Measurements from ENCODE around the gene SAMD4A. TPM values are rescaled to one million over a fixed set of nuclear protein-coding genes. Genes with fewer than 3 reads are reported as not detected.

SAMD4A gene
- total RNA-seq, 1 experiment from 2014 or later = 9.6 TPM

DNA sequence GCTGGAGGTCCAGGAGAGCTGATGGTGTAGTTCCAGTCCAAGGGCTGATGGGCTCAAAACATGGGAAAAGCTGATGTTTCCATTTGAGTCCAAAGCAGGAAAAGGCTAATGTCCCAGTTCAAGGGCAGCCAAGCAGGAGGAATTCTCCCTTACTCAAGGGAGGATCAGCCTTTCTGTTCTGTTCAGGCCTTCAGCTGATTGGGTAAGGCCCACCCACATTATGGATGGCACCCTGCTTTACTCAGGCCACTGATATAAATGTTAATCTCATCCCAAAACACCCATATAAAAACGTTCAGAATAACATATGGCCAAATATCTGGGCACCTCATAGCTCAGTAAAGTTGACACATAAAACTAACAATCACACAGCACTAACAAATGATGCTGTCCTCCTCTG is 64.1 kb downstream of the SAMD4A start:
- H2AK5ac ChIP-seq (ENCODE audit: insufficient read length, low read length) = no peak overlapping the region
- no peaks in the 10 kb centered on the region; a peak in 1 of 7 replicates for H3K36me3 Mint-ChIP-seq (ENCODE audit: insufficient read depth in 1 of 3, low read depth in 3 of 3)
- peaks cover 13 to 15% of the 10 kb centered on the region in 2 experiments for H3K4me1 Mint-ChIP-seq
- H3K9ac ChIP-seq (ENCODE audit: extremely low read depth, insufficient read length, low read length) = no peak overlapping the region
- H3K27ac Mint-ChIP-seq = no peak overlapping the region
- H3K4me1 ChIP-seq (ENCODE audit: insufficient read depth, low read length) = peaks cover 5% of the 10 kb centered on the region; the same call in 1 of the 2 replicates
- no peak overlapping the region for H2BK12ac ChIP-seq (ENCODE audit: insufficient read length, low read depth, low read length)
- no peak overlapping the region for H3K4me2 ChIP-seq (ENCODE audit: insufficient read depth, insufficient read length, low read length)
- no peak overlapping the region for H3K18ac ChIP-seq (ENCODE audit: insufficient read length, low read depth, low read length)
- no peak overlapping the region for H2AFZ ChIP-seq (ENCODE audit: low read length)
- no peaks in the 10 kb centered on the region for H3K79me1 ChIP-seq (ENCODE audit: insufficient read depth, low read depth, low read length, poor library complexity, severe bottlenecking)
- H3K23me2 ChIP-seq (ENCODE audit: insufficient read length, low read depth, low read length, poor library complexity, severe bottlenecking) = no peaks in the 10 kb centered on the region
- H2BK20ac ChIP-seq (ENCODE audit: low read depth, low read length, poor library complexity, severe bottlenecking) = no peak overlapping the region
- no peak overlapping the region for H4K91ac ChIP-seq (ENCODE audit: insufficient read length, low read depth, low read length)
- no peak overlapping the region for H2BK5ac ChIP-seq (ENCODE audit: insufficient read length, low read length)
- H4K8ac ChIP-seq (replicated peaks; ENCODE audit: insufficient read length, low read depth, low read length) = no peak overlapping the region
- H3K9me3 ChIP-seq (ENCODE audit: control insufficient read depth, low read depth, low read length) = no peaks in the 10 kb centered on the region
- H3T11ph ChIP-seq (ENCODE audit: low read length) = no peak overlapping the region
- no peak overlapping the region for H3K4ac ChIP-seq (ENCODE audit: low read depth, low read length)
- H4K5ac ChIP-seq (ENCODE audit: insufficient read length, low read depth, low read length) = no peak overlapping the region
- peaks cover 0 to 3% of the 10 kb centered on the region in 2 experiments; a peak in 2 of 5 replicates for H3K9me3 Mint-ChIP-seq
- H3K27ac ChIP-seq (ENCODE audit: insufficient read length, low read depth, low read length) = no peak overlapping the region
- DNase-seq = no peak
- H2BK15ac ChIP-seq (ENCODE audit: low read depth, low read length) = no peak overlapping the region
- no peaks in the 10 kb centered on the region for H3K79me2 ChIP-seq (ENCODE audit: insufficient read depth, low read length)
- H4K20me1 ChIP-seq (ENCODE audit: control insufficient read depth, insufficient read depth, insufficient read length) = no peaks in the 10 kb centered on the region
- no peak overlapping the region for H3K56ac ChIP-seq (ENCODE audit: insufficient read length, low read depth, low read length)
- no peak overlapping the region for H3K23ac ChIP-seq (ENCODE audit: insufficient read length, low read depth, low read length)
- H3K27me3 Mint-ChIP-seq (ENCODE audit: low read depth) = no peaks in the 10 kb centered on the region
- H3K27me3 ChIP-seq (ENCODE audit: insufficient read depth, low read length) = no peaks in the 10 kb centered on the region
- no peak overlapping the region for H3K4me3 Mint-ChIP-seq
- no peak overlapping the region for H2BK120ac ChIP-seq (ENCODE audit: low read depth, low read length, poor library complexity, severe bottlenecking)
- WGBS (ENCODE audit: extremely low coverage, insufficient read length, low lambda C conversion rate) = no CpG with 5 or more reads among the region's 1 CpG
- TF ChIP-seq, protein P1, sequence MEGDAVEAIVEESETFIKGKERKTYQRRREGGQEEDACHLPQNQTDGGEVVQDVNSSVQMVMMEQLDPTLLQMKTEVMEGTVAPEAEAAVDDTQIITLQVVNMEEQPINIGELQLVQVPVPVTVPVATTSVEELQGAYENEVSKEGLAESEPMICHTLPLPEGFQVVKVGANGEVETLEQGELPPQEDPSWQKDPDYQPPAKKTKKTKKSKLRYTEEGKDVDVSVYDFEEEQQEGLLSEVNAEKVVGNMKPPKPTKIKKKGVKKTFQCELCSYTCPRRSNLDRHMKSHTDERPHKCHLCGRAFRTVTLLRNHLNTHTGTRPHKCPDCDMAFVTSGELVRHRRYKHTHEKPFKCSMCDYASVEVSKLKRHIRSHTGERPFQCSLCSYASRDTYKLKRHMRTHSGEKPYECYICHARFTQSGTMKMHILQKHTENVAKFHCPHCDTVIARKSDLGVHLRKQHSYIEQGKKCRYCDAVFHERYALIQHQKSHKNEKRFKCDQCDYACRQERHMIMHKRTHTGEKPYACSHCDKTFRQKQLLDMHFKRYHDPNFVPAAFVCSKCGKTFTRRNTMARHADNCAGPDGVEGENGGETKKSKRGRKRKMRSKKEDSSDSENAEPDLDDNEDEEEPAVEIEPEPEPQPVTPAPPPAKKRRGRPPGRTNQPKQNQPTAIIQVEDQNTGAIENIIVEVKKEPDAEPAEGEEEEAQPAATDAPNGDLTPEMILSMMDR (conservative IDR thresholded peaks at IDR 0.05) = no peak
- no peak overlapping the region for H3K14ac ChIP-seq (ENCODE audit: insufficient read depth, low read length)
